Right cardiac atrium (tissue), 5 donors: ENCODE data around the gene SRPRA. TPM values are rescaled to one million over a fixed set of nuclear protein-coding genes. Genes with fewer than 3 reads are reported as not detected.
"Not testable (repeated sequence)": the region's sequence is repeated elsewhere in the genome, so short reads cannot be mapped to it uniquely, and the experiment has no call there.

Experiments
- ATAC-seq, 2 donors: fragments of 200-7000 bp; cut with Tn5 transposase; one replicate each; pipeline versions ENCODE4 v1.8.0 to v1.9.1; 2020; ENCODE audit warnings: moderate library complexity in 2 of 2, mild to moderate bottlenecking in 1 of 2
- DNase-seq, 3 donors: peaks; one replicate each; pipeline ENCODE4 v3.0.0-alpha.2; 2020
- H3K27ac ChIP-seq: one replicate; pipeline ENCODE4 v1.5.1; 2013; ENCODE audit warnings: mild to moderate bottlenecking, low read length, control low read depth, moderate library complexity
- H3K27me3 ChIP-seq: one replicate; pipeline ENCODE4 v1.6.1; 2013; ENCODE audit not compliant: control insufficient read depth, insufficient read depth
- H3K4me1 ChIP-seq: one replicate; pipeline ENCODE4 v1.6.1; 2013; ENCODE audit warnings: low read length; ENCODE audit not compliant: control insufficient read depth, insufficient read depth
- H3K4me3 ChIP-seq: one replicate; pipeline ENCODE4 v1.5.1; 2013; ENCODE audit warnings: low read length, control low read depth
- H3K9me3 ChIP-seq: one replicate; pipeline ENCODE4 v1.6.1; 2013; ENCODE audit warnings: low read length; ENCODE audit not compliant: control insufficient read depth
- WGBS: extraction: QIAGEN DNeasy Blood & Tissue Kit; methylation state at CpG from one replicate; pipeline ENCODE4 v1.1.7; 2013; 5-methylcytosine and 5-hydroxymethylcytosine counted together
- intact Hi-C, 4 donors: fragments of 100-400 bp; cut with DNase I; formaldehyde crosslinking; loops; one replicate each; pipeline versions ENCODE4 v1.11.0 to v1.14.0; 2022 to 2023
- long read RNA-seq, 4 donors: library from polyadenylated mRNA; unstranded; transcript quantifications; one replicate each; pipeline ENCODE4 v2.0.0, GENCODE V29; 2020 to 2021
- polyA plus RNA-seq: library from polyadenylated mRNA; stranded (reverse); fragments of 200-250 nt; gene quantifications from one replicate; pipeline ENCODE4 v1.2.3, GENCODE V29; 2013
- total RNA-seq, 4 donors: library from RNA; stranded (reverse); fragmentation: NEBNext Ultra II Directional; extraction: Animal tissue kit (Norgen Biotek cat#: 25700); gene quantifications; one replicate each; pipeline ENCODE4 v1.2.1, GENCODE V29; 2021
- donor health status: healthy with polysubstance abuse.
- donor health status: DM: no; HTN: yes; CAD: no.
- donor health status: DM: no; HTN: no; CAD: no.
- donor health status: DM: no; HTN: yes; CAD: no; lungs with severe emphysema.
- donor health status: DM: yes; HTN: yes; CAD: no.

The SRPRA gene
- total RNA-seq (10 to 100 TPM; 65.1 to 85.4 (median 72.0) TPM), polyA plus RNA-seq (49.6 TPM)
- long read RNA-seq, donor 1, transcript SRPRA-201 (14 exons, 3,069 nt): major isoform, 87 of 123 reads
- long read RNA-seq, donor 1, partial matches to known transcripts: 15 of 123 reads
- long read RNA-seq, donor 1, other reads (novel, unspliced or antisense): 19 of 123 reads
- long read RNA-seq, donor 2, transcript SRPRA-201 (14 exons, 3,069 nt): major isoform, 12 of 15 reads
- long read RNA-seq, donor 2, partial matches to known transcripts: 1 of 15 reads
- long read RNA-seq, donor 2, other reads (novel, unspliced or antisense): 2 of 15 reads
- long read RNA-seq, donor 3, transcript SRPRA-201 (14 exons, 3,069 nt): major isoform, 285 of 334 reads
- long read RNA-seq, donor 3, partial matches to known transcripts: 32 of 334 reads
- long read RNA-seq, donor 3, other reads (novel, unspliced or antisense): 15 of 334 reads
- long read RNA-seq, donor 4, transcript SRPRA-201 (14 exons, 3,069 nt): major isoform, 11 of 17 reads
- long read RNA-seq, donor 4, partial matches to known transcripts: 2 of 17 reads
- long read RNA-seq, donor 4, other reads (novel, unspliced or antisense): 4 of 17 reads

DNA sequence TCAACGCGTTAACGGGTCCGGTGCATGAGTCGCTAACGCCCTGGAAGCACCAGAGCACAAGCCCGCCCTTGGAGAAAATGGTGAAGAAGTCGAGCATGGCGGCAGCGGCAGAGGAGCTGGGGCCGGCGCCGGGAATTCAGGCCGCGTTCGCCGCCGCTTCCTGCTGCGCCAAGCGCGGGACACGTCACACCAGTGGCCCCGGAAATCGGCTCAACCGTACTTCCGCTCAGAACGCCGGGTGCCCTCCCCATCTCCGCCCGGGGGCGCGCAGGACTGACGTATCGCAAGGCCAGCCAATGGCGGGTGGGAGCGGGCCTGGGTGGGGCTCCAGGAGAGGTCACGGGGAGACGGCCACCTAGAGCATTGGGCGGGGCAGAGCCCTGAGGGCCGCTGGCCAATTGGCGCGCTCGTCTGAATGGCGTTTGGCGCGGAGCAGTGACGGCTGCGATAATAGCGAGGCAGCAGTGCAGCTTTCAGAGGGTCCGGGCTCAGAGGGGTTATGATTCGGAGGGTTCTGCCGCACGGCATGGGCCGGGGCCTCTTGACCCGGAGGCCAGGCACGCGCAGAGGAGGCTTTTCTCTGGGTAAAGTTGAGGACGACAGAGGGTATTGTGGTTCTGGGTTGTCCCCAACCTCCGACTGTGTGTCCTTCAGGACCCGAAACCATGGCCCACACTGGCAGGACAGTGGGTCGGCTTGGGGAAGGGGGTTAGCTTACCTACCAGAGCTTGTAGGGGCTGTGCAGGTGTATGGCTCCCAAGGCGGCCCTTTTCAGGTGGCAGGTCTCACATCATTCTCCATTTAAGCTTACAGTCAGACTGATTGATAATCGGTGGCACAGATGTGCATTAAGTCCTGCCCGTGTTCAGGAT, at the start of gene SRPRA, which contains the start of gene FOXRED1:
SRPRA (minus strand) TSS at position 188 of the 872 bp plus-strand sequence; CDS start at position 97, 91 bp downstream.
FOXRED1 (plus strand) TSS at position 447 of the 872 bp plus-strand sequence; CDS start at position 500, 53 bp downstream.
- ATAC-seq (peak; percentile 99 to 100), DNase-seq (peak; percentile 100)
- no peaks in the 10 kb centered on the region for H3K9me3 ChIP-seq
- intact Hi-C loops: no loop called here
- under 1% methylated on average over 64 of the region's 64 CpGs for WGBS
- no peaks in the 10 kb centered on the region for H3K27me3 ChIP-seq
- peaks cover 3% of the 10 kb centered on the region for H3K4me1 ChIP-seq
- H3K4me3 ChIP-seq: peak within 1 kb of the TSS; percentile 84
- peak within 1 kb of the TSS; percentile 85 for H3K27ac ChIP-seq

GRCh38 chr11:126317756-126318573, 49.3 kb upstream of the SRPRA start:
- Histone ChIP-seq H3K4me1 (peaks cover 13% of the 10 kb centered on the region), H3K9me3 (no peaks in the 10 kb centered on the region), H3K27me3 (no peaks in the 10 kb centered on the region), H3K27ac (peak overlapping the region; percentile 95), H3K4me3 (no peak overlapping the region)
- WGBS: 25% methylated on average over 14 of the region's 14 CpGs
- ATAC-seq (peak; percentile 94 to 97), DNase-seq (peak; percentile 88 to 94 (median 91))
- intact Hi-C loops: loop anchor here (5.0 to 10.0 kb wide), 5 partner anchors 34 to 107 kb away; partner anchors contain the start of gene ST3GAL4 (in 1 of the 4)

DNA sequence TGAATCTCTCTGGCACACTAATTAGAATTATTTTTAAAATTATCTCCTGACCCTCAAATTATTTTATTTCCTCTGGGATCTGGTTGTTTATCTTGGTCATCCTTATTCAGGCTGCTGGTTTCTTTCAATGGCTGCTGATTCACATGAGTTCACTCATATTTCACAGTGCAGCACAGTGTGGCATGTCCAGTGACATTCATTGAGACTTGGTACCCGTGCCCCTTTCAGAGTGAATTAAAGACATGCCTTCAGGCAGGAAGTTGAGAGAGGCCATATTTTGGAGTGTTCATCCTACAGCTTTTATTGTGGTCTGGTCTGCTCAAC, 48.7 kb upstream of the SRPRA start:
- WGBS: 36% methylated on average over 1 of the region's 1 CpG
- Histone ChIP-seq H3K27me3 (no peaks in the 10 kb centered on the region), H3K4me3 (no peak overlapping the region), H3K4me1 (peaks cover 13% of the 10 kb centered on the region), H3K27ac (peak overlapping the region; percentile 87), H3K9me3 (no peaks in the 10 kb centered on the region)
- no peak for DNase-seq
- intact Hi-C loops: loop anchor here (5.0 to 10.0 kb wide), 5 partner anchors 35 to 107 kb away; partner anchors contain the start of gene ST3GAL4 (in 1 of the 4)
- peak in 1 of 2 donors; percentile 1 for ATAC-seq

DNA sequence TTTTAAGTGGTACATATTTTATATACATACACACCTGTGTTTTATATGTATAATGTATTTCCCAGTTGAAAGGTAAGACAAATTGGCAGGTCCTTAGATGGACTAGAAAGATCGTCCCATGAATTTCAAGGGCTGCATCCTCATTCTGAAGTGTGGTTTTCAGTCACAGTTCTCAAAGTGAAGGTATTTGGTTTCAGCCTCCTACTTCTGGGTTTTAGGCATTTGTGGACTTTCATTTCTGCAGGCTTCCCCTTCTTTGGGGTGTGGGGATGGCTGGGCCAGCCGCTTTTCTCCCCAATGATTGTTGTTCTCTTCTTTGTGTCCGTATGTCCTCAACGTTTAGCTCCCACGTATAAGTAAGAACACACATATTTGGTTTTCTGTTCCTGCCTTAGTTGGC, 45.1 kb upstream of the SRPRA start:
- no peak for ATAC-seq
- DNase-seq: no peak
- H3K9me3 ChIP-seq: no peaks in the 10 kb centered on the region
- H3K4me1 ChIP-seq: peaks cover 11% of the 10 kb centered on the region
- H3K27ac ChIP-seq: no peak overlapping the region
- no peaks in the 10 kb centered on the region for H3K27me3 ChIP-seq
- H3K4me3 ChIP-seq: no peak overlapping the region
- intact Hi-C loops: loop anchor here (5.0 to 10.0 kb wide), 5 partner anchors 101 to 168 kb away; no protein-coding TSS in a partner anchor
- 92% methylated on average over 5 of the region's 5 CpGs for WGBS

DNA sequence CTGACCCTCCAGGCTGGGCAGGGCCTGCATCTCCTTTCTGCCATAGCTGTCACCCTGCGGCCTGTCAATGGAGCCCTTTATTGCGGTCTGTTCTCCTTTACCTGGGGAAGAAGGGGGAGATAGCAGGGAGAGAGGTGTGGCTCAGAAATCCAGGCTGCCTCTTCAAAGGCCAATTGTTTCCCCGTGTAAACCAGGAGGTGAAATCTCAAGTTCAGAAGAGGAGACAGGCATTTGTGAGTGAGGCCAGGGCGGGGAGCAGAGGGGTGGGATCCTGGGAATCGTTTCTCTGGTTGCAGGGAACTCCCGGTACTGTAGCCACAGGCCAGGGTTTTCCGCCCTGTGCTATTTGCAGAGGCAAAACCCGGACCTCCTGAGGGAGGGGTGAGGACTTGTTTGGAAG, 44.3 kb upstream of the SRPRA start:
- peak in 1 of 3 donors; percentile 41 for DNase-seq

DNA sequence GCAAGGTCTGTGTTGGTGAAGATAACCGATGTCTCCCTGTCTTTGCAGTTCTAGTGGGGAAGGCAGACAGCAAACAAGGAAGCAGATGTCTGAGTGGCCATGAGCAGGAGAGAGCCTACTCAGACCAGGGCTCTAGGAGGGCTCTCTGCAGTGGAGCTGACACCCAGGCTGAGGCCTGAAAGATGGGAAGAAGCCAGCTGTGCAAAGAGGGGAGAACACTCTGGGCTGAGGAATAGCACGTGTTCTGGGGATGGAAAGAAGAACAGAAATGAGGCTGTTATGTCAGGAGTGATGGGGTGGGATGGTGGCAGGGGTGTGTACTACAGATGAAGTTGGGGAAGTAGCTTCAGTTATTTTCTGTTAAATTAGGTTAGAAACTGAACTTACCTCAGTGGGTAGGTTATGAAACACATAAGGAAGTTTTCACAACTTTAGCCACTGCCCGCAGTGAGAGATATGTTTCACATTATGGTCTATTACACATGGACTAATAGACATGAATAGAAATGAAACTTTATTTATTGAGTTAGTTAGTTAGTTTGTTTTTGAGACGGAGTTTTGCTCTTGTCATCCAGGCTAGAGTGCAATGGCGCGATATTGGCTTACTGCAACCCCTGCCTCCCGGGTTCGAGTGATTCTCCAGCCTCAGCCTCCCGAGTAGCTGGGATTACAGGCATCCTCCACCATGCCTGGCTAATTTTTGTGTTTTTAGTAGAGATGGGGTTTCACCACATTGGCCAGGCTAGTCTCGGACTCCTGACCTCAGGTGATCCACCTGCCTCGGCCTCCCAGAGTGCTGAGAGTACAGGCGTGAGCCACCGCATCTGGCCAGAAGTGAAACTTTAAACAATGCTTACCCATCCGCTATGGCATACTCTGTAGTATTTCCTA, 43.0 kb upstream of the SRPRA start:
- H3K4me3 ChIP-seq: no peak overlapping the region
- no peak for DNase-seq
- no peak overlapping the region for H3K27ac ChIP-seq
- no peaks in the 10 kb centered on the region for H3K27me3 ChIP-seq
- H3K9me3 ChIP-seq: no peaks in the 10 kb centered on the region
- H3K4me1 ChIP-seq: peaks cover 4% of the 10 kb centered on the region
- intact Hi-C loops: loop anchor here (5.0 to 10.0 kb wide), 5 partner anchors 103 to 171 kb away; no protein-coding TSS in a partner anchor
- 90% methylated on average over 14 of the region's 14 CpGs for WGBS
- peak in 1 of 2 donors; percentile 10 for ATAC-seq

More for the DNA sequence above, 44.3 kb upstream of the SRPRA start:
- 76% methylated on average over 8 of the region's 8 CpGs for WGBS
- H3K4me3 ChIP-seq: no peak overlapping the region
- intact Hi-C loops: loop anchor here (5.0 to 10.0 kb wide), 5 partner anchors 102 to 169 kb away; no protein-coding TSS in a partner anchor
- H3K9me3 ChIP-seq: no peaks in the 10 kb centered on the region
- H3K27ac ChIP-seq: no peak overlapping the region
- H3K27me3 ChIP-seq: no peaks in the 10 kb centered on the region
- no peak for ATAC-seq
- H3K4me1 ChIP-seq: peaks cover 7% of the 10 kb centered on the region

GRCh38 chr11:126310992-126311310, 42.3 kb upstream of the SRPRA start:
- H3K9me3 ChIP-seq: no peaks in the 10 kb centered on the region
- H3K4me3 ChIP-seq: no peak overlapping the region
- peak; percentile 10 to 18 for ATAC-seq
- H3K27ac ChIP-seq: peak overlapping the region; percentile 7
- DNase-seq: no peak
- 55% methylated on average over 6 of the region's 6 CpGs for WGBS
- intact Hi-C loops: loop anchor here (5.0 to 10.0 kb wide), 5 partner anchors 104 to 171 kb away; no protein-coding TSS in a partner anchor
- no peaks in the 10 kb centered on the region for H3K27me3 ChIP-seq
- peaks cover 4% of the 10 kb centered on the region for H3K4me1 ChIP-seq

DNA sequence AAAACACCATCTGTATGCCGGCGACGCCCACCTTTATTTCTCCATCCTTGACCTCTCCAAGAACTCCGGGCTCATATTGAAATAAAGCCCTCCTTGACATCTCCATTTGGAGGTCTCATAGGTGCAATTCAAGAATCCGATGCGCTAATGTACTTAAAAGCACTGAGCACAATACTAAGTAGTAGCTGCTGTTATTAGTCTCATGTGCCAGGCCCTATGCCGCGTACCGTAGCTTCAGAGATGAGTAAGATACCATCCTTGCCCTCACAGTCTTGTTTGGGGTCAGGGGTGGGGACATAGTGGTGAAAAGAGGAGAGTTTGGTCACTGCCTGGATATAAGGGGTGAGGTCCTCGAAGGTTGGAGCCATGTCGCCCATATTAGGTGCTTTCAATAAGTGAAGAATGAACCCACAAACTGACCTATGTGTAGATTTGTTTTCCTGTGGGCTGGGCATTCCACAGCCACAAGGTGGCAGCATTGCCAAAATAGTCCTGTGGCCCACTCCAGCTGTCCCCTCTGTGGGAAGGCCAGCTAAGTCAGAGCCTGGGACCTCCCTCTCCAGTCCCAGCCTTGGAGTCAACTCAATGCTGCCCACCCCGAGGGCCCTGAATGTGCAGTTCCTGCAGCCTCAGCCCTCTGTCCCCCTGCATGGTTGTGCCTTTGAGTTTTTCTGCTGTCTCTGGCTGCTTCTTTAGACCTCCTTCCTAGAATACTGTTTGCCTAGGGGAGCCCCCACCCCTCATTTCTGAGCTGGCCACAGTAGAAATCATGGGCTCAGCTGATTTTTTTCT, 41.7 kb upstream of the SRPRA start:
- no peaks in the 10 kb centered on the region for H3K27me3 ChIP-seq
- no peaks in the 10 kb centered on the region for H3K9me3 ChIP-seq
- ATAC-seq (peak; percentile 94 to 95), DNase-seq (peak; percentile 80 to 92 (median 88))
- 57% methylated on average over 12 of the region's 12 CpGs for WGBS
- intact Hi-C loops: loop anchor here (5.0 to 10.0 kb wide), 5 partner anchors 104 to 172 kb away; no protein-coding TSS in a partner anchor
- H3K4me3 ChIP-seq: no peak overlapping the region
- H3K4me1 ChIP-seq: peaks cover 4% of the 10 kb centered on the region
- no peak overlapping the region for H3K27ac ChIP-seq

- not testable (repeated sequence) for ATAC-seq, H3K4me3 ChIP-seq, H3K4me1 ChIP-seq, DNase-seq, H3K27ac ChIP-seq, H3K9me3 ChIP-seq, H3K27me3 ChIP-seq
- WGBS: 88% methylated on average over 4 of the region's 4 CpGs
- intact Hi-C loops: loop anchor here in 1 of 4 donors (2.0 kb wide), 1 partner anchor 172 kb away; no protein-coding TSS in a partner anchor
Observed at GRCh38 chr11:126308771-126309170, 40.1 kb upstream of the SRPRA start.
